A549 treated with GW870086 at 1 μM for 4 hours (cell line): ENCODE results near the gene DNAJB8. TPM values are rescaled to one million over a fixed set of nuclear protein-coding genes. Genes with fewer than 3 reads are reported as not detected.

ENCODE experiments used
- total RNA-seq: library from RNA; stranded (reverse); fragments of 200-300 nt; extraction: Qiagen RNA extraction; gene quantifications from 5 replicates; pipeline ENCODE4 v1.2.3, GENCODE V29; 2022; ENCODE audit warnings: low read depth

The DNAJB8 gene
- not detected in 5 replicates for total RNA-seq

DNA sequence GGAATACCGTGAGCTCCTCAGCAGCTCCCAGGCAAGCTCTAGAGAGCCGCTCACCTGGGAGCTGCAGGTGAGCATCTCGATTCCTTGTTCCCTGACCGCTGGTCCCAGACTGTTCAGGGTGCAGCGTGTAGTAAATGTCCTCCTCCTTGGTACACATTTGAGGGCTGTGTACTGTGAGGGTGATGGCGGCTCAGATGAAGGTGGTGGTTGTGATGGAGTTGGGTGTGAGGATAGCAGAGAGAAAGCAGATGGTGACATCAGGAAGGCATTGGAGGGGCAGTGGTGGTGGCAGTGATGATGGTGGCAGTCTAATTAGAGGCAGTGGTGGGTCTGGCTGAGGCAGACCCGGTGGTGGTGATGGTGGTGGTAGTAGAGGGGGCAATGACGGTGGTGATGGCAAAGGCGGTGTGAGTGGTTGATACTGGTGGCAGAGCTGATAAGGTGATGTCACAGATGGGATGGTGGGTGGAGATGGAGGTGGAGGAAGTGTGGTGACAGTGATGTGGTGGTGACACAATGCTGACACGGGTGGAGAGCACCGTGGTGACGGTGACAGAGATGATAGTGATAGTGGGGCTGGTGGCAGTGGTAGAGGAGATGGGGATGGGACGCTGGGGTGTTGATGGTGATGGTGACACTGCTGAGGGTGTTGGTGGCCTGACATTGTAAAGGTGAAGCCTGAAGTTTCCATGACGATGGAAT, at the start of gene DNAJB8:
Gene DNAJB8, minus strand, starts transcription at position 51 of the 702 bp plus-strand sequence. CDS start 3,645 bp downstream, outside the sequence.

DNA sequence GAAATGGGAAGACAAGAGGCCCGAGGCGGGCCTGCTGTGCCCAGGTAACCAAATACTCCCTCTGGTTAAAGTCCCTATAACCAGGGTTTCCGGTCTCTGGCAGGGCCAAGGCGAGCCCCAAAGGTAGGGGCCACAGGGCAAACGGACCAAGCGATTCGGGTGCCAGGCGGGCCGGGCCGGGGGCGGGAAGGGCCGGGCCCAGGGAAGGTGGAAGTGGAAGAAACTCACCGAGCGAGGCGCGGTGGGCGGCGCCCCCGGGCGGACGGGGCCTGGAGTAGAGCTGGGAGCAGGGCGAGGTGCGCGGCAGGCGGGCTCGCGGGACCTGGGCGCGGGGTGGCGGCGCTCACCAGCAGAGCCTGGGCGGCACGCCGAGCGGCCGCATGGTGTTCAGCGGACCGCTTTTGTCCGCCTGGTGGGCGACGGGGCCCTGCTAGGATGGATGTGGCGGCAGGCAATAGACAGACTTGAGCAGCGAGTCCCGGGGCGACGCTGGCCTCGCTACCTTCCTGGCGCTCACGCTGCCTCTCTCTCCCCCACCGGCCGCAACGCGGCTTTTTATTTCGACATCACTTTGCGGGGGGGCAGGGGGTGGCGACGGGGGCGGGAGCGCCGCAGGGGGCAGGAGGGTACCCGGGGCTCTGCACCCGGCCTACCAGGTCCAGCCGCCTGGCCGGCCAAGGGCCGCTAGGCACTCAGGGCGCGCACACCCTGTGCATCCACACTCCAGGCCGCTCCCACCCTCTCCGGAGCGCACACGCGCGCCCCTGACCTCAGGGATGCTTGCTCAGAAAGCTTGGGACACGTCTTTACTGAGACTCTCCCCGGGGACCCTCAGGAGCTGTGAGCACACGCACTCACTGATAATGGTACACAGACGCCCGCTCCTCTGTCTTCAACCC, 26.2 kb upstream of the DNAJB8 start, which contains the start of gene GATA2:
Gene GATA2, minus strand, starts transcription at position 531 of the 899 bp plus-strand sequence. CDS start 6,170 bp downstream, outside the sequence.

Other genes with a start within 250 kb of the DNAJB8 start
- 4.1 to 5.5 TPM (median 5.3 TPM) in 5 replicates for gene GATA2, start 26.3 kb upstream of the DNAJB8 start, total RNA-seq
- 152 to 181 TPM (median 162 TPM) in 5 replicates for gene RPN1, start 183.9 kb upstream of the DNAJB8 start, total RNA-seq